GM13977 (cell line): ENCODE data around the gene NLRC5.
"Not testable (repeated sequence)": the region's sequence is repeated elsewhere in the genome, so short reads cannot be mapped to it uniquely, and the experiment has no call there.

Experiments used
- DNase-seq: peaks from one replicate; pipeline ENCODE4 v3.0.0; 2012; ENCODE audit warnings: low spot score
- in situ Hi-C: fragments of 300-500 bp; cut with MboI; formaldehyde crosslinking; loops from one replicate; pipeline ENCODE4 v1.12.0; 2022; ENCODE audit warnings: low sequenced_read_pairs, low pct_unique_long_range_greater_than_20kb, mixed read lengths, inconsistent platforms; ENCODE audit not compliant: unreplicated experiment
- TF ChIP-seq, protein P1 (sequence below): IDR thresholded peaks from 2 replicates; pipeline ENCODE4 v1.5.1; 2012; ENCODE audit warnings: mild to moderate bottlenecking, control low read depth; ENCODE audit not compliant: insufficient read depth; ENCODE audit errors: extremely low read depth, missing control alignments

NLRC5 gene

DNA sequence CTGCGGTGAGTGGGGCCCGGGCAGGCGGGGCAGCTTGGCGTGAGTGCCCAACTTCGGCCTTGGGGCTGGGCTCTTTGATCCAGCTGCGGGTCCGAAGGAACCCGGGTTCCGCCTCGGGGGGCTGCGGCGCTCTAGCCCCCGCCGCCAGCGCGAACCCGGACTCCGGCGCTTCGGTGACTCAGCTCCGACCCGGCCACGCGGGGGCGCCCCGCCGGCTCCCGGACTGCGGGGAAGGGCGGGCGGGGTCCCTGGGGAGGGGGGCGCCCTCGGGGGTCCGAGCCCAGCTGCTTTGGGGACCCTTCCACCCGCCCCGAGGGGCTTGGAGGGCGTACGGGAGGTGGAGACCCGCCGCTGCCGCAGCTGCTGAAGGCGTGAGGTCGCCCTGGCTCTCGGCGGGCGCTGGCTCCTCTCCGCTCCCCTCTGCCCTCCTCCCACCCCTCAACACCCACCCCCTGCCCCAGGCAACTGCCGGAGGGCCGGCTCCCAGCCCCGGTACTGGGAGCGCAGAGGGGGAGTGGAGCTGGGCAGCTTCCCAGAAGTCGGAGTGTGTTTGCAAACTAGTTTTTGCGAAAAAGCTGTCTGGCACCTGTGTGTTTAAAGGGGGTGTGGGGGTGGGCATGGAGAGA is 103.5 kb downstream of the NLRC5 start:
- peak; percentile 84 for DNase-seq
- in situ Hi-C loops = loop anchor here (25.0 kb wide), 2 partner anchors 194 to 319 kb away; partner anchors contain the start of genes CCL17 and PLLP
- TF ChIP-seq, protein P1, sequence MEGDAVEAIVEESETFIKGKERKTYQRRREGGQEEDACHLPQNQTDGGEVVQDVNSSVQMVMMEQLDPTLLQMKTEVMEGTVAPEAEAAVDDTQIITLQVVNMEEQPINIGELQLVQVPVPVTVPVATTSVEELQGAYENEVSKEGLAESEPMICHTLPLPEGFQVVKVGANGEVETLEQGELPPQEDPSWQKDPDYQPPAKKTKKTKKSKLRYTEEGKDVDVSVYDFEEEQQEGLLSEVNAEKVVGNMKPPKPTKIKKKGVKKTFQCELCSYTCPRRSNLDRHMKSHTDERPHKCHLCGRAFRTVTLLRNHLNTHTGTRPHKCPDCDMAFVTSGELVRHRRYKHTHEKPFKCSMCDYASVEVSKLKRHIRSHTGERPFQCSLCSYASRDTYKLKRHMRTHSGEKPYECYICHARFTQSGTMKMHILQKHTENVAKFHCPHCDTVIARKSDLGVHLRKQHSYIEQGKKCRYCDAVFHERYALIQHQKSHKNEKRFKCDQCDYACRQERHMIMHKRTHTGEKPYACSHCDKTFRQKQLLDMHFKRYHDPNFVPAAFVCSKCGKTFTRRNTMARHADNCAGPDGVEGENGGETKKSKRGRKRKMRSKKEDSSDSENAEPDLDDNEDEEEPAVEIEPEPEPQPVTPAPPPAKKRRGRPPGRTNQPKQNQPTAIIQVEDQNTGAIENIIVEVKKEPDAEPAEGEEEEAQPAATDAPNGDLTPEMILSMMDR = peak; percentile 74

DNA sequence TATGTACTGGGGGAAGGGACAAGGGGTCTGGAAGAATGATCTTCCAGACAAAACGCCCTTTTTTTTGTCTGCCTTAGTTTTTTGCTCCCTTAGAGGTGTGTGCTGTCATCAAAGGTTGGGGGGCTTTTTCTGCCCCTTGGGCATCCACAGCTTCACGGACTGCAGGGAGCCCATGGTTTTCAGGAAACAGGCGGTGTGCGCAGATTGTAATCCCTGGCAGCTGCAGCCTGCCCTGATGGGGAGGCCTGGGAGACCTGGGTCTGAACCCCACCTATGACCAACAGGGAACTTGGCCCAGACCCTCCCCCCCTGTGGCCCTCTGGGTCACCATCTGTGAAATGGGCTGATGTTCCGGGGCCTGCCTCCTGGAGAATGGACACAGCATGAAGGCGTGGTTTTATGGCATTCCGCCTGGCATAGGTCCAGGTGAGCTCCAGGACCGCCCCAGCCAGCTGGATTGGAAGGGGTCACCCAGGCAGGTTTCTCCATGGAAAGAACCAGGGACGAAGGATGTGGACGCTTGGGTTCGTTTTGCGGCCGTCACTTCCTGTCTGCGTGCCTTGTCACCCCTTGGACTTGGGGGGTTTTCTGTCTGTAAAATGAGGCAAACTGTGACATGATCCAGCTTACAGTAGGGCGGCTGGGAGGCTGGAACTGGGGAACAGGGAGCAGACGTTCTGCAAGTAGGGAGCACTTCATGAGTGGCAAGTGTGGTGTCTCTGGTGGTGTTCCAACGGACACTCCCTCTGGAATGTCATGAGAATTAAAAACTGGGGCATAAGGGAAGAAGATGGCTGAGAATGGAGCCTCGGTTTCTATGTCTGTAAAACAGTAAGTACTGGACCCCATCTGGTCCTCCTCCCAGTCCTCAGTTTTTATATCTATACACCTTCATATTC is 104.6 kb downstream of the NLRC5 start:
- in situ Hi-C loops = loop anchor here (25.0 kb wide), 2 partner anchors 193 to 318 kb away; partner anchors contain the start of genes CCL17 and PLLP
- no peak for DNase-seq
- TF ChIP-seq, protein P1 = no peak

DNA sequence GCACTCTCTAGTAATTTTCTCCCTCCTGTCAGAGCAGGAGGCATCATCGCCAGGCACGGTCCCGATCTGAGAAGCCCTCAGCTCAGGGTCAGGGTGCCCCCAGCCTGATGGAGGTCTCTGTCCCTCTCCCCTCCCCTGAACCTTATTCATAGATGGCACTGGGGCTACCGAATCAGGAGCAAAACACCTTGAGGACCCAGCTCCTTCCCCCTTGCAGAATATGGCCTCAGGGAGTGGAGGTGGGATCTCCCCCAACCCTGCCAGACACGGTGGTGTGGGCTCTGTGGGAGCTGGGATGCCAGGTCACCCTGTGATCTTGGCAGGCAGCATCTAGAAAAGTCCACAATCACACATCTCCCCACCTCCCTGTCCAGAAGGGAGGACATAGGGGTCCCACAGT is 105.6 kb downstream of the NLRC5 start:
- in situ Hi-C loops = loop anchor here (25.0 kb wide), 2 partner anchors 192 to 317 kb away; partner anchors contain the start of genes CCL17 and PLLP
- TF ChIP-seq, protein P1 = no peak
- no peak for DNase-seq

DNA sequence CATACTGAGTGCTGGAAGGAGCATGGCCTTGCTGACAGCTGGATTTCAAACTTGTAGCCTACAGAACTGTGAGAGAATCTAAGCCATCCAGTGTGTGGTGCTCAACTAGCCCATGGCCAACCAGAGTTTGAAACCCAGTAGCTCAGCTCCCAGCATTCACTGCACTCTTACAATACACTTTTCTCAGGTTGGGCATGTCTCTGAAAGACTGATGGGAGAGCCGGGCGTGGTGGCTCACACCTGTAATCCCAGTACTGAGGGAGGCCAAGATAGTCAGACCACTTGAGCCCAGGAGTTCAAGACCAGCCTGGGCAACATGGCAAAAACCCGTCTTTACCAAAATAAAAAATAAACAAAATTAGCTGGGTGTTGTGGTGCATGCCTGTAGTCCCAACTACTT is 106.8 kb downstream of the NLRC5 start:
- in situ Hi-C loops = loop anchor here (25.0 kb wide), 2 partner anchors 191 to 316 kb away; partner anchors contain the start of genes CCL17 and PLLP
- TF ChIP-seq, protein P1 = no peak
- DNase-seq = no peak

DNA sequence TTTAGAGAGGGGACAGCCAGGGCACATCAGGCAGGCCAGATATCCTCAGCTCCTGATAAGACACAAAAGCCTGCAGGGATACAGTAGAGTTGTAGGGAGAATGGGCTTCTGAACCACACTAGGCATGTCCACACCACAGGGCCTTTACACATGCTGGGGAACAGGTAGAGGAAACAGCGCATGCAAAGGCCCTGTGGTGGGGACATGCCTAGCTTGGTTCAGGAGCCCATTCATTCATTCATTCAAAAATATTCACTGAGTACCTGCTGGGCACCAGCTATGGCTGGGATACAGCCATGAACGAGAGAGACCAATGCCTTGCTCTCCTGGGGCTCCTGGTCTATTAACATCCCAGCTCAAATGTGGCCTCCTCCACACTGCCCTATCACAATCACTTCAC is 107.4 kb downstream of the NLRC5 start:
- TF ChIP-seq, protein P1 = no peak
- in situ Hi-C loops = loop anchor here (25.0 kb wide), 2 partner anchors 191 to 316 kb away; partner anchors contain the start of genes CCL17 and PLLP
- DNase-seq = no peak

DNA sequence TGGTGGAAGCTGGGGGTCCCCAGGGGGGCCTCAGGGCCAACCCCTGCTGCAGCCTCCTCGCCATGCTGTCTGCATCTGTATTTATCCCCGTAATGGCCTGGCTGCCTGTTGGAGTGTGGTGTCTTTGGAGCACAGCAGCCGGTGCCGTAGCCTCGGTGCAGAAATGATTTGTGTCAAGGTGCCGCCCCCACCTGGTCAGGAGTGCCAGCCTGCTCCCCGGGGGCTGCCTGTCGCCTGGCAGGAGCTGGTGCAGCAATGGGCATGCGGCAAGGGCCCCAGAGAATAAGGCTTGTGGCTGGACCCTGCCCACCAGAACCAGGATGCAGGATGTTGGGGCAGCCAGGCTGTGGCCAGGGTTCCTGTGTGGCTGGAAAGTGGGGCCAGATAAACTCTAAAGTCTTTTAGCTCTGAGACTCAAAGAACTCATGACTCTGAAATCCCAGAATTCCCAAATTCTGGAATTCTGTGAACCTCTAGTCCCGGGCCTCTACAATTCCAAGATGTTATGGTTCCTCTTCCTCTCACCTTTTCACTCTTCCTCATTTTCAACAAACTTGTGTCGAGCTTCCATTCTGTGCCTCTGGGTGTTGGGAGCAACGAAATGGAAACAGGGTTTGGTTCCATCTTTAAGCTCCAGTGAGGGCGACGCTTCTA is 109.0 kb downstream of the NLRC5 start:
- in situ Hi-C loops = loop anchor here (25.0 kb wide), 2 partner anchors 189 to 314 kb away; partner anchors contain the start of genes CCL17 and PLLP
- TF ChIP-seq, protein P1 = no peak
- DNase-seq = no peak

DNA sequence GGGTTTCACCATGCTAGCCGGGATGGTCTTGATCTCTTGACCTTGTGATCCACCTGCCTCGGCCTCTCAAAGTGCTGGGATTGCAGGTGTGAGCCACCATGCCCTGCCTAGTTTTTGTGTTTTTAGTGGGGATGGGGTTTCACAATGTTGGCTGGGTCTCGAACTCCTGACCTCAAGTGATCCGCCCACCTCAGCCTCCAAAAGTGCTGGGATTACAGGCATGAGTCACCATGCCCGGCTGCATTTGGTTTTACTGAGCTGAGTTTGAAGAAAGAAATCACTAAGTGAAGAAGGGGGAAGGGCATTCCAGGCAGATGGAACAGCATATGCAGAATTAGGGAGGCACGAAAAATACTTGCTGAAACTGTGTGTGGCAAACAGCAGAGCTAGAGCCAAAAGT is 110.6 kb downstream of the NLRC5 start:
- DNase-seq = not testable (repeated sequence)
- in situ Hi-C loops = loop anchor here (25.0 kb wide), 2 partner anchors 187 to 312 kb away; partner anchors contain the start of genes CCL17 and PLLP
